Esophagus squamous epithelium (tissue), 4 donors: ENCODE results near the gene CACNB1.

Experiments
- CTCF ChIP-seq, 6 experiments: fragments of 450-650 bp in 4 of 6; fragments of 200-600 bp in 2 of 6; sonication (generic) in 2 of 6; IDR thresholded peaks; one replicate each; pipeline ENCODE4 v1.5.1; 2016 to 2019; ENCODE audit warnings: antibody characterized with exemption in 6 of 6, mild to moderate bottlenecking in 4 of 6, moderate library complexity in 4 of 6
- POLR2A ChIP-seq, 4 donors: fragments of 450-650 bp; IDR thresholded peaks; one replicate each; pipeline ENCODE4 v1.6.1; 2017; ENCODE audit warnings: antibody characterized with exemption in 4 of 4, mild to moderate bottlenecking in 4 of 4, moderate library complexity in 3 of 4

GRCh38 chr17:39244016-39244599 lies 46.6 kb upstream of the CACNB1 start:
- TF ChIP-seq CTCF (IDR thresholded peaks at IDR 0.05) (no peak), POLR2A (IDR thresholded peaks at IDR 0.05) (no peak)
